Medulla oblongata (tissue), 1 donor: ENCODE results near the gene TOMM70.
A peak's percentile ranks its signal among the peaks of the same experiment; 100 is the strongest.
"Not testable (repeated sequence)": the region's sequence is repeated elsewhere in the genome, so short reads cannot be mapped to it uniquely, and the experiment has no call there.

Experiments
- DNase-seq: peaks from one replicate; pipeline ENCODE4 v3.0.0-alpha.2; 2015; ENCODE audit errors: extremely low spot score

TOMM70 gene

GRCh38 chr3:100400780-100401673 is at the start of gene TOMM70, which contains the start of gene LNP1:
Gene TOMM70 (minus strand): TSS chr3:100401089. CDS start chr3:100400949, 140 bp downstream.
Gene LNP1 (plus strand): TSS chr3:100401539. CDS start chr3:100429730, 28,191 bp downstream.
- peak; percentile 99 for DNase-seq

GRCh38 chr3:100449214-100449613 is 48.3 kb upstream of the TOMM70 start:
- DNase-seq: no peak

GRCh38 chr3:100448079-100448478 is 47.2 kb upstream of the TOMM70 start:
- no peak for DNase-seq

DNA sequence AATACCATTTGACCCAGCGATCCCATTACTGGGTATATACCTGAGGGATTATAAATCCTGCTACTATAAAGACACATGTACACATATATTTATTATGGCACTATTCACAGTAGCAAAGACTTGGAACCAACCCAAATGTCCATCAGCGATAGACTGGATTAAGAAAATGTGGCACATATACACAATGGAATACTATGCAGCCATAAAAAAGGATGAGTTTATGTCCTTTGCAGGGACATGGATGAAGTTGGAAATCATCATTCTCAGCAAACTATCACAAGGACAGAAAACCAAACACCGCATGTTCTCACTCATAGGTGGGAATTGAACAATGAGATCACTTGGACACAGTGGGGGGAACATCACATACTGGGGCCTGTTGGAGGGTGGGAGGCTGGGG is 46.2 kb upstream of the TOMM70 start:
- DNase-seq: not testable (repeated sequence)

DNA sequence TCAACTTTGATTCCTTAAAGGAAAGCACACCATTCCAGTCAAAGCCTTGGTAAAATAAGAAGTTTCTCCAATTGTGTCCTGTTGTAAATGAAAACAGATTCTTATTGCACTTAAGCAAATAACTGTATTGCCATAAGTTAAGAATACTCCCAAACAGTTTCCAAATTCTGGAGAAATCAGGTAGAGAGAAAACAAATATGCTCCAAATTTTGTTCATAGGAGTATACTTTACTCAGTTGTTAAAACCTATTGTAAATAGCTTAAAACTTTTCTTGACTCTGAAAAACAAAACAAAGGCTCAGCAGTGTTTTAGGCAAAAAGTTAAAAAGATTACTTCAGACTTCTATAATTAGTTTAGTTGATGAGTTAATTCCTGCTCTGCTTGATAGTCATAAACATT is 42.8 kb upstream of the TOMM70 start:
- no peak for DNase-seq

- no peak for DNase-seq
Measured at GRCh38 chr3:100440895-100441294, 40.0 kb upstream of the TOMM70 start.

DNA sequence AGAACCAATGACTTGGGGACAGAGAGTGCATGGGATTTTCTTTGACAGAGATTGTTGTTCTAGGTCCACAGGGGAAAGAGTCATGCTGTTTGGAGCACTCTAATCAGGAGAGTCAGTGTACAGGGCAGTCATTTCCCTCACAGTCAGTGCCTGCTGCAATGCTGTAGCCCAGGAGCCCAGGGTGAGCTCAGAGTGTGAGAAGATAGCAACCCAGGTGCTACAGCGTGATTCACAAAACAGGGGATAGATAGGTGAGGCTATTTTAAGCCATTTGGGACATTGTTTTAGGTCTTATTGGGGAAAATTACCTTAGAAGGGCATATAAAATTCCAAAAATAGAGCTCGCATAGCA is 37.7 kb upstream of the TOMM70 start:
- DNase-seq: no peak

DNA sequence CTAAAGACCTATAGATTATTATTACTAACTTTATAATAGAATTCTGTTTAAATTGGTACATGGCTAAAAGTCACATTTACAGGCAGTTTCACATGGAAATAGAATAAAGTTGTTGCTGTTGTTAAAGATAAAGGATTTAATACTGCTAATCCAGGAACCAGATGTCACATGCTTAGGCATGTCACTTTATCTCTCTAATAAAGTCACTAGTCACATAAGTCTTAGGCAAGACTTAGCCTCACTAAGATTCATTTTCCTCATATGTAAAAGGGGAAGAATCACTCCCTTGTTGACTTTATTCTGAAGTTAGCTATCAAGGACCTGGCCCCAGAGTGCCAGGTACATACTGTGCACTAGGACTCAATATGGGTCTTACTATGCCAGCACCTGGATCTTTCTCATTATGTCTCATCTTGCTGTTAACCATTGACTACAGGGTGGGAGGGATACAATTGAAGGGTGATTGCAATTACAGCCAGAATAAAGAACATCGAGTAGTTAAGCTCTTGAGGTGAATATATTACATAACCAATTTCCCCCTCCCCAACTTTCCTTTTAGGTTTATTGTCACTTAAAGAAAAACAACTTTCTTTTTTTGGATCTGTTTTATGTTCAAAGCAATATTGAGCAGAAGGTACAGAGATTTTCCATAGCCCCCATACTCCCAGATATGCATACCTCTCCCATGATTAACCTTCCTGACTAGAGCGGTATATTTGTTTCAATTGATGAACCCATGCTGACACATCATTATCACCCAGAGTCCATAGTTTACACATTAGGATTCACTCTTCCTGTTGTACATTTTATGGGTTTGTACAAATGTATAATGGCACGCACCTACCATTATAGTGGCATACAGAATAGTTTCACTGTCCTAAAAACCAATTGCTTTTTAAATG is 37.1 kb upstream of the TOMM70 start:
- no peak for DNase-seq

GRCh38 chr3:100436951-100437350 is 36.1 kb upstream of the TOMM70 start:
- DNase-seq: no peak

DNA sequence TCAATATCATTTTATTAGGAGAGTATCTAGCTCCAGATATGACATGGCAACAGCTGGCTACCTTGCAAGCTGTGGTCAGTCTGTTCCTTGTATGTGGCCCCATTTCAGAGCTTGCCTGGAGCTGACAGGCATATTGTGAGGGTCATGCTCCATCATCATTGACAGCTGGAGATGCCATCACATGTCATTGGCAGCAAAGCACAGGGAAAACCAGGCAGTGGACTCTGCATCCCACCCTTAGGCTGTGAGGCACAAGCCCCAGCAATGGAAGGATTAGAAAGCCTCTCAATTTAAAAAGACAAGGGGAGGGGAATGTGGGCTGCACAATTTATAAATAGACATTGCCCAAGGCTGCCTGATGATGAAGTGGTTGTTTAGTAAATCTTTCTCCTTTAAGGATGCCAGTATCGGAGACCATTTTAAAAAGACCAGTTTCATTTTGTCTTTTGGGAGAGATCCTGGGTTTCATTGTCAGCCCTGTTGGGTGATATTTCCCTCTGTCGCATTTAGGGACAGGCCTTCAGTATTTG is 28.4 kb upstream of the TOMM70 start:
- no peak for DNase-seq

- no peak for DNase-seq
Measured at GRCh38 chr3:100427699-100428098, 26.8 kb upstream of the TOMM70 start.

- DNase-seq: no peak
Measured at GRCh38 chr3:100426067-100426682, 25.3 kb upstream of the TOMM70 start.

DNA sequence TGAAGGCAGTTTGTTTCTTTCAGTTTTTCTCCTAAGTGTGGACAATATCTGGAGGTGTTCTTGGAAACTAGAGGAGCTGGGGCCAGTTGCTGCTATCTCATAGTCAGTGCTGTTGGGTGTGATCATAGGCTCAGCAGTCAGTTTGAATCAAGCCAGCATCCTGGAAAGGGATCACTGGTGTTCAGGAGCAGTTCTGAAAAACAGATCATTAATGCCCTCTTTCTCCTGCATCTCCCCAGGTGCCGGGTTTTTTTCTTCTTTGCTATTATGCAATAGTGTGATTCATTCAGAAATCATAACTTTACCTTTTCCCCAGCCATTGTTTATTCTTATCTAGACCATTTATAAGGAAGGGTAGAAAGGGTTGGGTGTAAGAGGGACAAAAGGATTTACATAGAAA is 24.4 kb upstream of the TOMM70 start:
- no peak for DNase-seq

GRCh38 chr3:100424261-100424660 is 23.4 kb upstream of the TOMM70 start:
- DNase-seq: no peak

DNA sequence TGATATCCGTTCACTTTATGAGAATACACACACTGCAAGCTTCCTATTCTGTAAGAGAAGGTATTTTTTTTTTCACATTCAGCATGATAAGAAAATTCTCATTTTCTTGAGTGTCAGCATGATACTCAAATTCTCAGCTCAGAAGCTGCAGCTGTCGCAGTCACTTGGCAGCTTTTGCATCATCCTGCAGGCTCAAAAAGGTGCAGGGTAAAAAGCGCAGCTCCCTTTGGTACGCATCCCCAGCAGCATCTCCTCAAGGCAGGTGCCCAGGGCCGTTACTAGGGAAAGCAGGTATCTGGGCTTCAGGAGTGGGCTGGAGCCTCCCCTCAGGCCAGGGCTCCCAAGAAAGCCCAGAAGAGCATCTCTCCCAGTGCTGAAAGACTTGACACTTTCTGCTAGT is 22.7 kb upstream of the TOMM70 start:
- no peak for DNase-seq

- no peak for DNase-seq
Measured at GRCh38 chr3:100420885-100421284, 20.0 kb upstream of the TOMM70 start.

DNA sequence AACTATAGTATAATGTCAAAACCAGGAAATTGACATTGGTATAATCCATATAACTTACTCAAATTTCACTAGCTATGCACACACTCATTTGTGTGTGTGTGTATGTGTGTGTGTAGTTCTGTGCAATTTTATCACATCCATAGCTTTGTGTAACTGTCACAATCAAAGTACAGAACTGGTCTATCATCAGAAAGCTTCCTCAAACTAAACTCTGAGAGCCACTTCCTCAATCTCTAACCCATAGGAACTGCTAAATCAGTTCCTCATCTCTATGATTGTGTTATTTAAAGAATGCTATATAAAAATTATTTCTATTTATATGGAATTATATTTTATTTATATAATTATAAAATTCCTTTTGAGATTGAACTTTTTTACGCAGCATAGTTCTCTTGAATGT is 18.5 kb upstream of the TOMM70 start:
- DNase-seq: no peak

GRCh38 chr3:100416863-100417262 is 16.0 kb upstream of the TOMM70 start:
- no peak for DNase-seq

DNA sequence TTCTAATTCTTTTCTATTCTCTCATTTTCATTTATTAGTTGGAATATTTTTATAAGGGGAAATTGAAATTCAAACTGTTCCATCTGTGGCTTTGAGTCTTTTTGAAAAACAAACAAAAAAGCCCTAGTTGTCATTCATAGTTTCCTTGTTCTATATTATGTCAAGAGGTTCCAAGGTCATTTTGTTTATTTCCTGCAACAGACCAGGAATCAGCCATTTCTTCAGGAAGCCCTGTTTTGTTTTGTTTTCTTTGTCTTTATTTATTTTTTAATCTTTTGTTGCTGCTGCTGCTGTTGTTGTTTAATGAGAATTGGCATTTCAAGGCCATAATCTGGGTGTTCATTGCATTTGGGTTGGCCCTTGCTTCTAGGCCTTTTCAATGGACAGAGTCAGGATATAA is 15.3 kb upstream of the TOMM70 start:
- DNase-seq: no peak

GRCh38 chr3:100413613-100414012 is 12.7 kb upstream of the TOMM70 start:
- no peak for DNase-seq

GRCh38 chr3:100412912-100413590 is 12.2 kb upstream of the TOMM70 start:
- DNase-seq: no peak
